GM19023 (cell line): Measurements from ENCODE around the gene HABP4.
A peak's percentile ranks its signal among the peaks of the same experiment; 100 is the strongest.

Source experiments
- ATAC-seq: cut with Tn5 transposase; IDR thresholded peaks from one replicate; pipeline ENCODE4 v1.9.1; 2021; ENCODE audit warnings: mild to moderate bottlenecking, moderate library complexity; ENCODE audit not compliant: unreplicated experiment

Gene HABP4

DNA sequence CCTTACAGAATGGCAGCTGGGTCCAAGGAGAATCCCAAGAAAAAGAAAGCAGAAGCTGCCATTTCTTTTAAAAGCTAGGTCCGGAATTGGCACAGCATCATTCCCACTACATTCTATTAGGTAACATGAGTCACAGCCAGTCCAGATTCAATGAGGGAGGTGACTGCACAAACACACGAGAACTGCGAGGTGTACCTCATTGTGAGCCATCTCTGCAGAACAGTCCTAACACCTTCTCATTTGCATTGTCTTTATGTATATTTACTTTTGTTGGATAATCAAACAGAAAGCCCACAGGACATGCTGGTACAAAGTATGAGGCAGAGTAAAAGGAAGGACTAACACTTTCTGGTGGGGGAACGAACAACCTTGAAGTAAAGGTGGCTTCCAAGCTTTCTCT is 14.6 kb upstream of the HABP4 start:
- no peak for ATAC-seq

DNA sequence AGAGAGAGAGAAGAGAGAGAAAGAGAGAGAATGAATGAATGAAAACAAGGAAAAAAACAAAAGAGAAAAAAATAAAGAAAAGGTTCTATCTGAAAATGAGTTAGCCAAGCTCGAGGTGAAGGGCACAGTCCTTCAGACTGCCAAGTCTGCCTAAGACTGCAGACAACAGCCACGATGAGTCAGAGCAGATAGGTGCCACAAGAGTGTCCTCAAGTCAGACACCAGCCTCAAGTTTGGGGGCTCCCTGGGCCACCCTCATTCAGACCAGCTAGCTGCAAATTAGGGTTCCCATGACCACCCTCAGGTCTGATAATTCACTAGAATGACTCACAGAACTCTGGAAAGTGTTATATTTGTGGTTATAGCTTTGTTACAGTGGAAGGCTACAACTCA is 13.9 kb upstream of the HABP4 start:
- no peak for ATAC-seq

DNA sequence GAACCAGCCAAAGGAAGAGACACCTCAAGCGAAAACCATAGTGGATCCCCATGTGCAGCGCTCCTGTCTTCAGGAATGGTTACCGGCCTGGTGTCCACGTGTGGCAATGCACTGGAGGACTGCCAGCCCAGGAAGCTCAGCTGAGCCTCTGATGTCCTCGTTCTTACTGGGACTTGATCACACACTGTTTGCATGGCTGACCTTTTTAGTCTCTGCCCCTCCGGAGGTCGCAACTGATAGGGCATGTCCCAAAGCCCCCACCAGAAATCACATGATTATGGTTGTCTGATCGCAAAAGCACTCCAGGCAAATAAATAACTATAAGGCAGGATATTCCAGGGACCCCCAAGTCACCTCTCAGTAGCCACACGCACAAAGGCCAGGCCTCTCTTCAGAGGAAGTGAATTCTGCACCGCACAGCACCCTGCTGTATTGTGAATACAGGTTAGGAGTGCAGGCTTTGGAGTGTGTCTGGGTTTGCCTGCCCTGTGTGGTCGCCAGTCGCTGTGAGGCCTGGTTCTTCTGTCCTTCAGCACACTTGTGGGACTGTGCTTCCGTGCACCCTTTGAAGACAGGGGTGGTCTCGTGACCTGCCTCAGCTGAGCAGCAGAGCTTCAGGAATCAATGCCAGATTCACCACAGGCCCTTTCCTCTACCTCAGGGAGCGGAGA is 13.4 kb upstream of the HABP4 start:
- ATAC-seq, result no peak

DNA sequence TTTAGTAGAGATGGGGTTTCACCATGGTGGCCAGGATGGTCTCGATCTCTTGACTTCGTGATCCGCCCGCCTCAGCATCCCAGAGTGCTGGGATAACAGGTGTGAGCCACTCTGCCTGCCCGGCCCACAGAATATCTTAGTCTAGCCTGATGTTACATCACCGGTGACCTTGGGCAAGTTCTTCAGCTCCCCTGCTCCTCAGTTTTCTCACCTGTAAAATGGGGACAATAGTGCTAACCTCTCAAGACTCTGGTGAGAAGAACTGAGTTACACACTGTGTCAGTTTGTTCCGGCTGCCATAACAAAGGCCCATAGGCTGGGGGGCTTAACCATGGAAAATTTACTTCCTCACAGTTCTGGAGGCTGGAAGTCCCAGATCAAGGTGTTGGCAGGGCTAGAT is 12.5 kb upstream of the HABP4 start:
- no peak for ATAC-seq

DNA sequence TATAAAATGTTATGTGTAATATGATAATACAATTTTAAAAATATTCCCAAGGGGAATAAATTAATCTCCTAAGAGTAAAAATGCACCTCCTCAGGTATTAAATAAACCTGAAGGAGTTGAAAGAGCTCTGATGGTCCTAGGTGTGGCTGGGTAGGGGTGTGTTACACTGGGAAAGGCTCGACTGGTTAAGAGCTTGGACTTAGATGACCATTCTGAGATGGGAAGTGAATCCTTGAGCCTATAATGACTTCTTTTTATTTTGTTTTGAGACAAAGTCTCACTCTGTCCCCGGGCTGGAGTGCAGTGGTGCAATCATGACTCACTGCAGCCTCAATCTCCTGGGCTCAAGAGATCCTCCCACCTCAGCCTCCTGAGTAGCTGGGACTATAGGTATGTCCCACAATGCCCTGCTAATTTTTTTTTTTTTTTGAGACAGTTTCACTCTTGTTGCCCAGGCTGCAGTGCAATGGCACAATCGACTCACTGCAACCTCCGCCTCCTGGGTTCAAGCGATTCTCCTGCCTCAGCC is 9.2 kb upstream of the HABP4 start:
- no peak for ATAC-seq

DNA sequence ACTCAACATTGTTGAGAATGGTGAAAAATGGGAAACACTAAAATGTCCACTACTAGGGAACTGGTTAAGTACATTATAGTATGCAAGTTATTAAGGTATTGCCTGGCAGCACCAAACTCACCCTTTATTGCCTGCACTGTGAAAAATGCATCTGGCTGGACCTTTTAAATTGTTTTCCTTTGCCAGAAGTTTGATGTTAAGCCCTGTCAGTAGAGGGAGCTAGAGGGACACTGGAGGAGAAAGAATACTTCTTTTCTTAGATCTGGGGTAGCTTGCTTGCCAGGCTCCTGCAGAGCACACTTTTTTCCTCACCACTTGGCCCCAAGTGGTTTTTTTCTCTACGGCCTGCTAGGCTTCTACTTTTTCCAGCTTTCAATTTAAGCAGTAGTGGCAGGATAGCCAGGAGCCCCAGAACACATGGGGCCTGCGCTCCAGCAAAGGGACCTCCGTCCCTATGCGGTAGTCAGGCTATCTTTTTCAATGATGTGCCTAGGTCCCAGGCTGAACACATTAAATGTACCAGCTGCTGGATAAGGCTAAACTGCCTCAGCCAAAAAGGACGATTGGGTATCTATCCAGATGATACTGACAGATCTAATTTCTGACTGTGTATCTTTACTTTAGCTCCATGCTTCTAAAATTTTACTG is 8.0 kb upstream of the HABP4 start:
- no peak for ATAC-seq

DNA sequence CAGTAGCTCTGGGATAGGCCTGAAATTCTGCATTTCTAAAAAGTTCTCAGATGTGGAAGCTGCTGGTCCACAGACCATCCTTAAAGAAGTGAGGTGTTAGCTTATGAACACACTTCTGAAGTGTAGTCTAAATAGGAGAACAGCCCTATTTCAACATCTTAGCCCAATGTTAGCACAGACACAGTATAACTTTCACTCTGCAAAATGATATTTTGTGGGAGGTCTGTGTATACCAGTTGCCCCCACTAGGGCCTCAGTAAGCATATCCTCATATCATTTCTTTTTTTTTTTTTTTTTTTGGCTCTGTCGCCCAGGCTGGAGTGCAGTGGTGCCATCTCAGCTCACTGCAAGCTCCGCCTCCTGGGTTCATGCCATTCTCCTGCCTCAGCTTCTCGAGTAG is 7.5 kb upstream of the HABP4 start:
- ATAC-seq, result no peak

DNA sequence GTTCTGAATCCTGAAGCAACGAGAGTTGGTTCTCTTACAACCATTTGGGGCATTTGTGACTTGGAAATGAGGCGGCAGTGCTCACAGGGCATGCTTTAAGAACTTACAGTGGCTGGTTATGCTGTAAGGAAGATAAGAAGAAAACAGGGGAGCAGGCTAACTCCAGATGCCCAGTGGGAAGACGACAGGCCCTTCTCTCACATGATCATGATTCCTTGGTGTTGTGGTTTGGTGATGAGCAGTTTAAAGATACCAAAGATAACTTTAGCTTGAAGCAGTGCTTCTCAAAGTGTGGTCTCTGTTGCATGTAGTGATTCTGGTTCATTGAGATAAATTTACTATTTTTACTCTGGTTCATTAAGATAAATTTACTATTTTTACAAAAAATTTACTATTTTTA is 2.6 kb upstream of the HABP4 start:
- no peak for ATAC-seq

DNA sequence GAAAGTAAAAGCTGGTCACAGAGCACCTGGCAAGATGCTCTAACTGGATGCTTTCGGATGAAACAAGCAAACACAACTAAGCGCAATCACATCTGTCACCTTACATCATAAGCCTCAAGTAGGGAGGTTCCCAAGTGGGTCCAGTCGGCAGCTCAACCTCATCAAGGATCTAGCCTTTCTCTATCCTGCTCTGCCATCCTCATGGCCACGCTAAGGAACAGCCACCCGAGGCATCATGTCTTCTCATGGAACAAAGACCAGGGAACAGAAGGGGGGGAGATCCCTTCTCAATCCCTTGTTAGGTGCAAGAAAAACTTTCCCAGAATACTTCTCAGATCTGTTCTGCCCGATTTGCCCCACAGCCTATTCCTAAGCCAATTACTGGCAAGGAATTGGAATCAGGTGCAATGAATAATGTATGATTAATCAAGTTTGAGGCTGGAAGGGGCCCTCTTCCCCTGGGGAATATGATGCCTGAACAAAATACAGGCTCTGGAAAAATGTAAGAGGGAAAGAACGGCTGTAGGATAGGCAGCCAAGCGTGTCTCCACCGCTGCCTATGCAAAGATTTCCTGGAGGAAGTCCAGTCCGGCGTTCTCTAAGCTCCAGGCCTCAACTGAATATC is 1.3 kb upstream of the HABP4 start:
- no peak for ATAC-seq

DNA sequence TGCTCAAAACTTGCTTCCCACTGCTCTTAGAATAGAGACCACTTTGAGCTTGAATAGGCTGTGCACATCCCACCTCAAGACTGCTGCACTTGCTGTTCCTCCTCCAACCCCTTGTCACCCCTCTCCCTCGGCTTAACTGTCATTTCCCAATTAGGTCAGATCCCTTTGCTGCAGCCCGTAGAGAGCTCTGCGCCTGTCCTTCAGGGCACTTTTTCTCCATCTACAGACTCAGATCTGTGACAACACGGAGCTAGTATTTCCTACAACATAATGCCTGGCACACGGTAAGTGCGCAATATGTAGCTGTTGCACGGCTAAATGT is 485 bp upstream of the HABP4 start:
- peak; percentile 15 for ATAC-seq

DNA sequence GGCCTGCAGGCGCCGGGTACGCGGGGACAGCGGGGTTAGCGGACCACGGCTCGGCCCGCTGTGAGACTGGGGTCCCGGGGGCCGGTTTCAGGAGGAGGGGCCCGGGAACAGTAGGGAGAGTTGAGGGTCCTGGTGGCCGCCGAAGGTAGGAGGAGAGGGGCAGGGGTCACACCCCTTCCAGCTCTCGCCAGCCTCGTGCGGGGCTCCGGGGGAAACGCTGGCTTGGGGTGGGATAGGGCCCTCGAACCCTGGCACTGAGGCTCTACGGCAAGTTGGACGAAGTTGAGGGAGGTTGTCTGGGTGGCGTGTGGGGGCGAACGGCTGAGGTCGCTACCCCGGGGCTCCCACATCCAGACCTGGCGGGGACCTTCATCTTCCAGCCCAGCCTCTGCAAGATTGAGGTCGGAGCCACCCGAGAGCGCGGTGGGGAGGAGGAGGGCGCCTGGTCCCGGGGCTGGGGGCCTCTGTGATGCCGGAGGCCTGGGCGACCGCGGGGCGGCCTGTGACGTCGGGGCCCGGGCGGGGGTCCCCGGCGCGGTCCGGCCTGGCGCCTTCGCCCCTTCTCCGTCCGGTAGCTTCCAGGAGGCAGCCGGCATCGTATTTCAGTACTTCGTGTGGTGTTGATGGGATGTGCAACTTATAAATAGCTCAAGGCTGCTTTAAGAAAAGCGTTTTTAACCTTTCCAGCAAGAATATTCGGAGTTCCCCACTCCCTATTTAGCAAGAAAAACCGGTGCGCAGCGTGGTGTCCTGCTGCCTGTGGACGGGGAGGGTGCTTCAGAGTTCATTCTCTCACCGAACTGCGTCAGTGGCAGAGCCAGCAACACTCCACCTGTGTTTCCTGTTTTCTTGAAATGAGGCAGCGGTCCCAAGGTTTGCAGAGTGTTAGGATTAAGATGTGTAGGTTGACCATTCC is 902 bp downstream of the HABP4 start:
- peak; percentile 2 for ATAC-seq

DNA sequence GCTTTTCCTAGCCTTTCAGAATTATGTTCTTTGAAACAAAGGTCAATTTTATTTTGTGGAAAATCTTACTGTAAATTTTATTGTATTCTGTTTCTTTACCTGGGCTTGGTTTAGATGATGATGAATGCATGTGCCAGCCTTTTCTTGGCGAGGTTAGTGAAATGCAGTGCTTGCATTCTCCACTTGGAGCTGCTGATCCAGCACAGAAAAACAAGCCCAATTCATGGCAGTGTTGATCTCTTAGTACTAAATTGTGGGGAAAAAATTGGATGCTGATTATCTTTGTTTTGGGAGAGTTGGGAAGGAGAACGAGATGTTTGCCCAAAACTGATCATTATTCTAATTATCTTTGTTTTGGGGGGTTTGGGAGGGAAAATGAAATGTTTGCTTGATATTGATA is 3.7 kb downstream of the HABP4 start:
- ATAC-seq, result no peak

DNA sequence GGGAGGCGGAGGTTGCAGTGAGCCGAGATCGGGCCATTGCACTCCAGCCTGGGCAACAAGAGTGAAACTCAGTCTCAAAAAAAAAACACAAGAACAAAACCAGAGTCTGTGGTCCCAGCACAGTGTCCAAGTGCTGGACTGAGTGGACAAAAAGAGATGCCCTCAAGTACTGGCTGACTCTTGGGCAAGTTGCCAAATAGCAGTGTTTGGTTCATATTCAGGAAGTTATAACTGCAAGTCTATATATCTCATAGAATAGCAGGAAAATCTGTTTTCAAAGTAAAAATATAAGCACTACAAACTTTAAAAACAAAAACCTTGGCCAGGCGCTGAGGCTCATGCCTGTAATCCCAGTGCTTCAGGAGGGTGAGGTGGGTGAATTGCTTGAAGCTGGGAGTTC is 7.3 kb downstream of the HABP4 start:
- no peak for ATAC-seq

DNA sequence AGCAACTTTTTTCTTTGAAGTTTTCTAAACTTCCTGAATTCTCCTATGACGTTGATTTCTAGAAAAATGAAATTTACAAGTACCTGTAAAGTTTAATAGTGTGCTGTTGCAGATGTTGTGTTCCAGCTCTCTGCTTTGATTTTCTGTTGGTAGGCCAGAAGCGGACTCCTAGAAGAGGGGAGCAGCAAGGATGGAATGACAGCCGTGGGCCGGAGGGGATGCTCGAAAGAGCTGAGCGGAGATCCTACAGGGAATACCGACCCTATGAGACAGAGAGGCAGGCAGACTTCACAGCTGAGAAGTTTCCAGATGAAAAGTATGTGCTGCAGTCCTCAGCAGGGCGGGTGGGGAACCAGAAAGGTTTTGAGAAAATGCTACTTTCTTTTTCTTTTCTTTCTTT is 8.3 kb downstream of the HABP4 start:
- no peak for ATAC-seq

DNA sequence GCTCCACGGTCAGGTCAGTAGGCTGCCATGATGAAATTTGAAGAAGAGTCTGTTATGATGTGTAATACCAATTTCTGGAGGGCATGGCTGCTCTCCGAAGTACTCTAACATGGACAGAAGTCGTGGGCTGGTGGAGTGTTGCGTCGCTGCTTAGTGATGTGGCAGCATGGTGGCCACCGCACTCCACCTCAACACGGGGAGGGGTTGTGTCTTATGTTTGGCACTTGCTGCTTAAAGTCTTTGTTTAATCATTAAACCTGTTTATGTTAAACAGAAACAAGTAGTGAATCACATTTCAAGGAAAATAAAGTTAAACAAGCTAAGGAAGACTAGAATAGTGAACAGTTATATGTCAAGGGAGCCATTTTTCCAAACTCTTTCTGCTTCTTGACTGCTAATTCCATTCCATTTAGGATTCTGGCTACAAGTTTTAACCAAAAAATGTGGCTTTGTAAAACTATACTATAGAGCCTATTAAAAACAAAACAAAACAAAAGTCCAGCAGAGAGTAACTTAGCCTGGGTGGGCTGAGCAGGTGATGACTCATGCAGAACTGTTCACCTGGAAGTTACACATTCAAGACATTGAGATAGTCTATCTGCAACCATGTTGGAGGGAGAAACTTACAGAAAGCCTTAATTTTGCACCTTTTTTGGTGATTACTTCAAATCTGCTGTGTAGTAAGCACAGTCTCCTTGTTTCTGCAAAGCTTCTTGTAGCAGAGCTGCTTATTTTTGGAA is 9.5 kb downstream of the HABP4 start:
- no peak for ATAC-seq

DNA sequence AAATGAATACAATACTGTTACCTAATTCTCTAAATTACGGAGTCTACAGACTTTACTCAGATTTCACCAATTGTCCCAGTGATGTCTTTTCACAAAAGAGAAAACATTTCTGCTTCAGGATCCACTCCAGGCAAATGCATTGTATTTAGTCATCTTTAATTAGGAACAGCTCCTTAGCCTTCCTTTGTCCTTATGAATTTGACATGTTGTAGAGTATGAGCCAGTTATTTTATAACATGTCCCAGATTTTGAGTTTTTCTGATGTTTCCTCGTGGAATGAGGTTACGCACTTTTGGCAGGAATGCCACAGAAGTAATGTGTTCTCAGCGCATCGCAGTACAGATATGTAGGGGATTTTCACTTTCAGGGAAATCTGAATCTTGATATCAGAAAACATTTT is 10.5 kb downstream of the HABP4 start:
- ATAC-seq, result no peak

DNA sequence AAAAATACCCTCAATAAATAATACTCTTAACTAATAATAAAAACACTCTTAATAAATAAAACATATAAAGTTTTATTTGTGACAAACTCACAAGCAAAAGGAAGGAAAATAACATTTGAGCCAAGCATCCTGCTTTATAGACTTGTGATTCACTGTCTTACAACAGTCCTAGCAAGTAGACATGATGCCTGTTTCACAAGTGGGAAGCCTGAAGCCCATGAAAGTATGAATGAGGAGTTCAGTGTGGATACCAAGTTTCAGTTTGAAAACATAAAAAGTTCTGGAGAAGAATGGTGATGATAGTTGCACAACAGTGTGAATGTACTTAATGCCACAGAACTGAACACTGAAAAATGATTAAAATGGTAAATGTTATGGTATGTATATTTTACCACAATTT is 10.9 kb downstream of the HABP4 start:
- no peak for ATAC-seq

DNA sequence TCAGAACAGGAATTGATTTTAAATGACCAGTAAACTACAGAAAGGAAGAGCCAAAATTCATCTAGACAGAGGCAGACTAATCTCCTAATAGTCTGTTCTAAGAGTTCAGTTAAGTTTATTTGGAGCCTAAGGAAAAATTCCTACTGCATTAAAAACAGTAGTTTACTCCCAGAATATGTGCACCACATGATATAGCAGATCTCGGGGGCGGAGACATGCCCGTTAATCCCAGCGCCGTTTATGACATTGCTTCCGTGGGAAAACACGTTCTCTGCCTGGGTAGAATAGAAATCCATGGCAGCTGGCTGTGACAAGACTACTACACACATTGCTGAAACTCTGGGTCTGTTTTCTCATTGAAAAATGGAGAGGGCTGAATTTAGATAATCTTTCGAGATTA is 11.4 kb downstream of the HABP4 start:
- no peak for ATAC-seq

DNA sequence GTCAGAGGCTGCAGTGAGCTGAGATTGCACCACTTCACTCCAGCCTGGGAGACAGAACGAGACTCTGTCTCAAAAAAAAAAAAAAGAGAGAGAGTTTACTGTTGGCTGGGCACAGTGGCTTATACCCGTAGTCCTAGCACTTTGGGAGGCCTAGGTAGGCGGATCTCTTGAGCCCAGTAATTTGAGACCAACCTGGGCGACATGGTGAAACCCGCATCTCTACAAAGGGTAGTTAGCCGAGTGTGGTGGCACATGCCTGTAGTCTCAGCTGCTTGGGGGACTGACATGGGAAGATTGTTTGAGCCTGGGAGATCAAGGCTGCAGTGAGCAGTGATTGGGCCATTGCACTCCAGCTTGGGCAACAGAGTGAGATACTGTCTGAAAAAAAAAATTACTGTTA is 12.6 kb downstream of the HABP4 start:
- ATAC-seq, result no peak

DNA sequence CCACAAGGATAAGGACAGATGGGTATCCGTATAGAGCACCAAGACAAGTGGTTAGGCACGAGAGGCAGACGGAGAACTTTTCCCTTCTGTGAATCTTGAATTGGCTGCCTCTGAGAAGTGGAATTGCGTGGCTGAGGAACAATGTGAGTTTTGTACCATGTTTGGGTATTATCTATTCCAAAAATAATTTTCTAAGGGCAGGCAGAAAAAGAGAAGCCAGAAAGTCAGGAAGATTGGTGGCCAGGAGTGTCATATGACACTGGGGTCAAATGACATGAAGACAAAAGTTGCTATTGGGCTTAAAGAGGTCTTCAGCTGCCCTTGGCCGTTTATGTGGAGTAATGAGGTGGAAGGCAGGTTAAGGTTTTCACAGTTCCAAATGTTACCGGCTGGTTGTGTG is 14.5 kb downstream of the HABP4 start:
- ATAC-seq, result no peak

DNA sequence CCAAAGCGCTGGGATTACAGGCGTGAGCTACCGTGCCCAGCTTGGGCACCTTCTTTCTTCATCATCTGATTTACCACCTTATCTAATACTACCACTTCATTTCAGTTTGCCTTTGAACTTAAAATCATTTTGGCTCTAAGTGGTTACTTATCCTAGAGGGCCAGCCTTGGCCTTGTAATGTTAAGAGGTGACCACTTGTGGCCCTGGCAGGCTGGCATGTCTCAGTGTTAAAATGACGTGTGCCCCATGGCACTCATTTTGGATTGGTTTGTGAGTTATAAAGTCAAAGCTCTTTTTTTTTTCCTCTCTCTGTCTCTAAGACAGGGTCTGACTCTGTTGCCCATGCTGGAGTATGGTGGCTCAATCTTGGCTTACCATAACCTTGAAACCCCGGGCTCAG is 17.8 kb downstream of the HABP4 start:
- ATAC-seq, result no peak
